Measurements from ENCODE around the gene DECR2. TPM values are rescaled to one million over a fixed set of nuclear protein-coding genes. Genes with fewer than 3 reads are reported as not detected.

Gene DECR2
- total RNA-seq, 1 experiment from 2014 or later: 6.6 TPM

GRCh38 chr16:444027-444426, 42.3 kb downstream of the DECR2 start:
- DNase-seq (ENCODE audit: low read depth): no peak

- DNase-seq (ENCODE audit: low read depth): no peak
Measured at GRCh38 chr16:445566-445965, 43.9 kb downstream of the DECR2 start.

- DNase-seq (ENCODE audit: low read depth): no peak
Measured at GRCh38 chr16:450385-450784, 48.7 kb downstream of the DECR2 start.

- DNase-seq (ENCODE audit: low read depth): no peak
Measured at GRCh38 chr16:450785-451512, 49.3 kb downstream of the DECR2 start.

GRCh38 chr16:454397-454940, 52.8 kb downstream of the DECR2 start:
- DNase-seq (ENCODE audit: low read depth): no peak

GRCh38 chr16:455453-455852, 53.8 kb downstream of the DECR2 start:
- no peak for DNase-seq (ENCODE audit: low read depth)

- no peak for DNase-seq (ENCODE audit: low read depth)
Measured at GRCh38 chr16:456891-457483, 55.3 kb downstream of the DECR2 start.

- DNase-seq (ENCODE audit: low read depth): no peak
Measured at GRCh38 chr16:457732-458400, 56.2 kb downstream of the DECR2 start.

- no peak for DNase-seq (ENCODE audit: low read depth)
Measured at GRCh38 chr16:459761-460160, 58.1 kb downstream of the DECR2 start.

GRCh38 chr16:460787-461186, 59.1 kb downstream of the DECR2 start:
- DNase-seq (ENCODE audit: low read depth): no peak

Other genes starting within 250 kb of the DECR2 start
- gene HBZ, start 249.2 kb upstream of the DECR2 start, total RNA-seq (2014; rRNA removed; shearing (Covaris generic)): not detected in 2 replicates
- not detected in 2 replicates for gene HBM, start 235.9 kb upstream of the DECR2 start, total RNA-seq (2014; rRNA removed; shearing (Covaris generic))
- gene HBA2, start 229.0 kb upstream of the DECR2 start, total RNA-seq (2014; rRNA removed; shearing (Covaris generic)): 1.4 TPM in 1 of 2 replicates, not detected in the other
- not detected in 2 replicates for gene HBA1, start 225.2 kb upstream of the DECR2 start, total RNA-seq (2014; rRNA removed; shearing (Covaris generic))
- gene HBQ1, start 221.4 kb upstream of the DECR2 start, total RNA-seq (2014; rRNA removed; shearing (Covaris generic)): not detected in 2 replicates
- 15.0 and 15.8 TPM in 2 replicates for gene LUC7L, start 172.4 kb upstream of the DECR2 start, total RNA-seq (2014; rRNA removed; shearing (Covaris generic))
- 166 and 215 TPM in 2 replicates for gene FAM234A, start 167.1 kb upstream of the DECR2 start, total RNA-seq (2014; rRNA removed; shearing (Covaris generic))
- not detected in 2 replicates for gene RGS11, start 125.9 kb upstream of the DECR2 start, total RNA-seq (2014; rRNA removed; shearing (Covaris generic))
- not detected in 2 replicates for gene ARHGDIG, start 121.3 kb upstream of the DECR2 start, total RNA-seq (2014; rRNA removed; shearing (Covaris generic))
- 0.25 TPM in 1 of 2 replicates, not detected in the other for gene PDIA2, start 118.7 kb upstream of the DECR2 start, total RNA-seq (2014; rRNA removed; shearing (Covaris generic))
- gene AXIN1, start 49.2 kb upstream of the DECR2 start, total RNA-seq (2014; rRNA removed; shearing (Covaris generic)): 6.6 and 15.5 TPM in 2 replicates
- 162 and 177 TPM in 2 replicates for gene MRPL28, start 31.3 kb upstream of the DECR2 start, total RNA-seq (2014; rRNA removed; shearing (Covaris generic))
- 54.9 and 71.2 TPM in 2 replicates for gene PGAP6, start 19.9 kb upstream of the DECR2 start, total RNA-seq (2014; rRNA removed; shearing (Covaris generic))
- gene NME4, start 4.7 kb upstream of the DECR2 start, total RNA-seq (2014; rRNA removed; shearing (Covaris generic)): 92.0 and 101 TPM in 2 replicates
- gene RAB11FIP3, start 23.8 kb downstream of the DECR2 start, total RNA-seq (2014; rRNA removed; shearing (Covaris generic)): 14.0 and 21.1 TPM in 2 replicates
- 23.2 and 36.7 TPM in 2 replicates for gene CAPN15, start 125.8 kb downstream of the DECR2 start, total RNA-seq (2014; rRNA removed; shearing (Covaris generic))
- gene PRR35, start 158.5 kb downstream of the DECR2 start, total RNA-seq (2014; rRNA removed; shearing (Covaris generic)): not detected in 2 replicates
- 0.12 TPM in 1 of 2 replicates, not detected in the other for gene NHLRC4, start 165.1 kb downstream of the DECR2 start, total RNA-seq (2014; rRNA removed; shearing (Covaris generic))
- gene PIGQ, start 168.1 kb downstream of the DECR2 start, total RNA-seq (2014; rRNA removed; shearing (Covaris generic)): 35.9 and 43.8 TPM in 2 replicates
- 15.2 and 16.8 TPM in 2 replicates for gene RAB40C, start 188.2 kb downstream of the DECR2 start, total RNA-seq (2014; rRNA removed; shearing (Covaris generic))
- 0.62 and 2.9 TPM in 2 replicates for gene WFIKKN1, start 229.1 kb downstream of the DECR2 start, total RNA-seq (2014; rRNA removed; shearing (Covaris generic))
- 150 and 177 TPM in 2 replicates for gene METTL26, start 234.4 kb downstream of the DECR2 start, total RNA-seq (2014; rRNA removed; shearing (Covaris generic))
- 8.5 and 20.9 TPM in 2 replicates for gene MCRIP2, start 239.9 kb downstream of the DECR2 start, total RNA-seq (2014; rRNA removed; shearing (Covaris generic))
- 15.8 and 16.1 TPM in 2 replicates for gene WDR90, start 247.5 kb downstream of the DECR2 start, total RNA-seq (2014; rRNA removed; shearing (Covaris generic))